Epithelial cell of esophagus (primary cell): ENCODE results near the gene LILRB4.
"Not testable (repeated sequence)": the region's sequence is repeated elsewhere in the genome, so short reads cannot be mapped to it uniquely, and the experiment has no call there.

ENCODE experiments used
- DNase-seq: peaks from one replicate; pipeline ENCODE4 v3.0.0; 2010; ENCODE audit warnings: low read depth
- H3K4me3 ChIP-seq: 2 replicates; pipeline ENCODE4 v1.5.1; 2011; ENCODE audit warnings: mild to moderate bottlenecking, low read length, control low read depth
- CTCF ChIP-seq: IDR thresholded peaks from 2 replicates; pipeline ENCODE4 v1.5.1; 2011; ENCODE audit warnings: low read depth, mild to moderate bottlenecking, low read length, control low read depth, inconsistent platforms; ENCODE audit not compliant: insufficient read depth; ENCODE audit errors: missing control alignments

The LILRB4 gene

GRCh38 chr19:54662730-54663129 lies at the start of gene LILRB4:
LILRB4 (plus strand) TSS chr19:54662985; CDS start chr19:54663034, 49 bp downstream.
- no peak for DNase-seq
- no peak for TF ChIP-seq CTCF

GRCh38 chr19:54614726-54615125 lies 48.1 kb upstream of the LILRB4 start:
- no peak overlapping the region for H3K4me3 ChIP-seq
- no peak for DNase-seq
- TF ChIP-seq CTCF: no peak

More at GRCh38 chr19:54662730-54663129, at the start of gene LILRB4:
- no peak within 1 kb of the TSS for H3K4me3 ChIP-seq

- no peak overlapping the region for H3K4me3 ChIP-seq
- DNase-seq: no peak
- no peak for TF ChIP-seq CTCF
Observed at GRCh38 chr19:54616057-54616456, 46.7 kb upstream of the LILRB4 start.

GRCh38 chr19:54616821-54617560 lies 45.8 kb upstream of the LILRB4 start:
- TF ChIP-seq CTCF: no peak
- DNase-seq: no peak
- H3K4me3 ChIP-seq: no peak overlapping the region

- H3K4me3 ChIP-seq: no peak overlapping the region
- no peak for DNase-seq
Observed at GRCh38 chr19:54620464-54620863, 42.3 kb upstream of the LILRB4 start.

GRCh38 chr19:54622431-54622830 lies 40.4 kb upstream of the LILRB4 start:
- no peak overlapping the region for H3K4me3 ChIP-seq
- no peak for TF ChIP-seq CTCF
- no peak for DNase-seq

More at GRCh38 chr19:54620464-54620863, 42.3 kb upstream of the LILRB4 start:
- TF ChIP-seq CTCF: no peak

- not testable (repeated sequence) for DNase-seq, H3K4me3 ChIP-seq
Observed at GRCh38 chr19:54624234-54624633, 38.6 kb upstream of the LILRB4 start.

GRCh38 chr19:54624934-54625730 lies 37.7 kb upstream of the LILRB4 start:
- DNase-seq, H3K4me3 ChIP-seq: not testable (repeated sequence)
